ENCODE results near the gene KRTAP5-8.

KRTAP5-8 gene

GRCh38 chr11:71490731-71491390 is 47.0 kb upstream of the KRTAP5-8 start:
- Histone ChIP-seq H3K36me3 (ENCODE audit: low read depth) (peaks cover 5% of the 10 kb centered on the region; the same call in 1 of the 2 replicates), H3K4me3 (ENCODE audit: severe bottlenecking) (no peak overlapping the region), H3K27me3 (ENCODE audit: insufficient read depth, poor library complexity, severe bottlenecking) (no peaks in the 10 kb centered on the region), H3K27ac (ENCODE audit: poor library complexity, severe bottlenecking) (no peak overlapping the region), H3K9me3 (ENCODE audit: severe bottlenecking) (no peaks in the 10 kb centered on the region), H3K4me1 (ENCODE audit: insufficient read depth, poor library complexity, severe bottlenecking) (no peaks in the 10 kb centered on the region)
- ATAC-seq (ENCODE audit: low read depth) (no peak), DNase-seq (ENCODE audit: low spot score) (peak; percentile 45)
- no peak for TF ChIP-seq CTCF (IDR thresholded peaks at IDR 0.05; ENCODE audit: poor library complexity, severe bottlenecking)

GRCh38 chr11:71491531-71491930 is 46.3 kb upstream of the KRTAP5-8 start:
- Histone ChIP-seq H3K4me3 (ENCODE audit: severe bottlenecking) (no peak overlapping the region), H3K27ac (ENCODE audit: poor library complexity, severe bottlenecking) (no peak overlapping the region), H3K4me1 (ENCODE audit: insufficient read depth, poor library complexity, severe bottlenecking) (no peaks in the 10 kb centered on the region), H3K9me3 (ENCODE audit: severe bottlenecking) (no peaks in the 10 kb centered on the region), H3K36me3 (ENCODE audit: low read depth) (peaks cover 5% of the 10 kb centered on the region; the same call in 1 of the 2 replicates), H3K27me3 (ENCODE audit: insufficient read depth, poor library complexity, severe bottlenecking) (no peaks in the 10 kb centered on the region)
- DNase-seq (ENCODE audit: low spot score) (peak; percentile 64), ATAC-seq (ENCODE audit: low read depth) (no peak)
- no peak for TF ChIP-seq CTCF (IDR thresholded peaks at IDR 0.05; ENCODE audit: poor library complexity, severe bottlenecking)

- ATAC-seq (ENCODE audit: low read depth) (no peak), DNase-seq (ENCODE audit: low spot score) (peak; percentile 20)
- Histone ChIP-seq H3K4me3 (ENCODE audit: severe bottlenecking) (no peak overlapping the region), H3K27ac (ENCODE audit: poor library complexity, severe bottlenecking) (no peak overlapping the region), H3K4me1 (ENCODE audit: insufficient read depth, poor library complexity, severe bottlenecking) (no peaks in the 10 kb centered on the region), H3K9me3 (ENCODE audit: severe bottlenecking) (no peaks in the 10 kb centered on the region), H3K36me3 (ENCODE audit: low read depth) (peaks cover 5% of the 10 kb centered on the region; the same call in 1 of the 2 replicates), H3K27me3 (ENCODE audit: insufficient read depth, poor library complexity, severe bottlenecking) (no peaks in the 10 kb centered on the region)
- no peak for TF ChIP-seq CTCF (IDR thresholded peaks at IDR 0.05; ENCODE audit: poor library complexity, severe bottlenecking)
Observed at GRCh38 chr11:71491940-71492339, 45.9 kb upstream of the KRTAP5-8 start.

- H3K4me3 ChIP-seq (ENCODE audit: severe bottlenecking): no peak overlapping the region
- no peaks in the 10 kb centered on the region for H3K27me3 ChIP-seq (ENCODE audit: insufficient read depth, poor library complexity, severe bottlenecking)
- no peak for TF ChIP-seq CTCF (IDR thresholded peaks at IDR 0.05; ENCODE audit: poor library complexity, severe bottlenecking)
- H3K4me1 ChIP-seq (ENCODE audit: insufficient read depth, poor library complexity, severe bottlenecking): no peaks in the 10 kb centered on the region
- no peak overlapping the region for H3K27ac ChIP-seq (ENCODE audit: poor library complexity, severe bottlenecking)
- peak; percentile 41 for DNase-seq (ENCODE audit: low spot score)
- peaks cover 12% of the 10 kb centered on the region for H3K36me3 ChIP-seq (ENCODE audit: low read depth)
- no peak for ATAC-seq (ENCODE audit: low read depth)
- no peaks in the 10 kb centered on the region for H3K9me3 ChIP-seq (ENCODE audit: severe bottlenecking)
Observed at GRCh38 chr11:71495286-71496230, 42.3 kb upstream of the KRTAP5-8 start.

Data from RWPE2 (cell line).